HG03520 (cell line): ENCODE measurements around the gene SPTY2D1.
"Not testable (repeated sequence)": the region's sequence is repeated elsewhere in the genome, so short reads cannot be mapped to it uniquely, and the experiment has no call there.

Experiments
- ATAC-seq: cut with Tn5 transposase; IDR thresholded peaks from one replicate; pipeline ENCODE4 v1.9.1; 2021; ENCODE audit warnings: mild to moderate bottlenecking, moderate library complexity; ENCODE audit not compliant: unreplicated experiment

Gene SPTY2D1

GRCh38 chr11:18634140-18635032 lies at the start of gene SPTY2D1:
Gene SPTY2D1, minus strand, starts transcription at chr11:18634342. Its CDS starts 85 bp downstream, at chr11:18634257.
- ATAC-seq: peak; percentile 94

GRCh38 chr11:18682466-18682865 lies 48.3 kb upstream of the SPTY2D1 start:
- no peak for ATAC-seq

- ATAC-seq: not testable (repeated sequence)
Observed at GRCh38 chr11:18681949-18682348, 47.8 kb upstream of the SPTY2D1 start.

- ATAC-seq: no peak
Observed at GRCh38 chr11:18677560-18677959, 43.4 kb upstream of the SPTY2D1 start.

GRCh38 chr11:18676803-18677202 lies 42.7 kb upstream of the SPTY2D1 start:
- ATAC-seq: no peak

- ATAC-seq: not testable (repeated sequence)
Observed at GRCh38 chr11:18672209-18672608, 38.1 kb upstream of the SPTY2D1 start.

GRCh38 chr11:18671246-18671645 lies 37.1 kb upstream of the SPTY2D1 start:
- no peak for ATAC-seq

GRCh38 chr11:18669711-18670110 lies 35.6 kb upstream of the SPTY2D1 start:
- ATAC-seq: no peak

GRCh38 chr11:18669219-18669596 lies 35.1 kb upstream of the SPTY2D1 start:
- ATAC-seq: no peak

- ATAC-seq: no peak
Observed at GRCh38 chr11:18668131-18668530, 34.0 kb upstream of the SPTY2D1 start.

- ATAC-seq: not testable (repeated sequence)
Observed at GRCh38 chr11:18665353-18665872, 31.3 kb upstream of the SPTY2D1 start.

GRCh38 chr11:18657673-18658072 lies 23.5 kb upstream of the SPTY2D1 start:
- ATAC-seq: no peak

- ATAC-seq: peak; percentile 80
Observed at GRCh38 chr11:18650859-18651557, 16.9 kb upstream of the SPTY2D1 start.

- ATAC-seq: no peak
Observed at GRCh38 chr11:18650353-18650752, 16.2 kb upstream of the SPTY2D1 start.

- not testable (repeated sequence) for ATAC-seq
Observed at GRCh38 chr11:18643034-18643433, 8.9 kb upstream of the SPTY2D1 start.

- no peak for ATAC-seq
Observed at GRCh38 chr11:18641677-18642076, 7.5 kb upstream of the SPTY2D1 start.

GRCh38 chr11:18633256-18634139 lies 644 bp downstream of the SPTY2D1 start:
- peak; percentile 53 for ATAC-seq

GRCh38 chr11:18632841-18633240 lies 1.3 kb downstream of the SPTY2D1 start:
- no peak for ATAC-seq

GRCh38 chr11:18624161-18624560 lies 10.0 kb downstream of the SPTY2D1 start:
- ATAC-seq: no peak

- ATAC-seq: no peak
Observed at GRCh38 chr11:18623707-18624106, 10.4 kb downstream of the SPTY2D1 start.
